Fibroblast of skin of left biceps (primary cell): ENCODE results near the gene AMBP.

ENCODE experiments used
- DNase-seq, 2 experiments: peaks; one replicate each; pipeline ENCODE4 v3.0.0-alpha.2; 2013; ENCODE audit warnings: low read depth in 2 of 2

AMBP gene

GRCh38 chr9:114031948-114032840, 45.9 kb downstream of the AMBP start:
- no peak for DNase-seq

- DNase-seq = no peak
Measured at GRCh38 chr9:114031037-114031630, 47.0 kb downstream of the AMBP start.

GRCh38 chr9:114030364-114030763, 47.7 kb downstream of the AMBP start:
- no peak for DNase-seq

GRCh38 chr9:114029311-114030170, 48.6 kb downstream of the AMBP start:
- no peak for DNase-seq

- no peak for DNase-seq
Measured at GRCh38 chr9:114028646-114029045, 49.5 kb downstream of the AMBP start.

GRCh38 chr9:114027863-114028465, 50.1 kb downstream of the AMBP start:
- no peak for DNase-seq

- DNase-seq = no peak
Measured at GRCh38 chr9:114027159-114027862, 50.8 kb downstream of the AMBP start.

- DNase-seq = no peak
Measured at GRCh38 chr9:114026335-114026734, 51.8 kb downstream of the AMBP start.

- DNase-seq = no peak
Measured at GRCh38 chr9:114025760-114026159, 52.3 kb downstream of the AMBP start.

GRCh38 chr9:114025196-114025753, 52.8 kb downstream of the AMBP start:
- DNase-seq = no peak

GRCh38 chr9:114023961-114024360, 54.1 kb downstream of the AMBP start:
- DNase-seq = no peak

- no peak for DNase-seq
Measured at GRCh38 chr9:114021578-114021977, 56.5 kb downstream of the AMBP start.

- no peak for DNase-seq
Measured at GRCh38 chr9:114017741-114018715, 60.1 kb downstream of the AMBP start.

GRCh38 chr9:114016629-114017423, 61.3 kb downstream of the AMBP start:
- no peak for DNase-seq

- no peak for DNase-seq
Measured at GRCh38 chr9:114016101-114016500, 62.0 kb downstream of the AMBP start.

GRCh38 chr9:114015607-114016006, 62.5 kb downstream of the AMBP start:
- DNase-seq = no peak

- DNase-seq = no peak
Measured at GRCh38 chr9:114014044-114014443, 64.1 kb downstream of the AMBP start.

GRCh38 chr9:114012126-114012525, 66.0 kb downstream of the AMBP start:
- no peak for DNase-seq

GRCh38 chr9:114011313-114011712, 66.8 kb downstream of the AMBP start:
- DNase-seq = no peak
